Fibroblast of lung (primary cell): ENCODE data around the gene RSPH1. TPM values are rescaled to one million over a fixed set of nuclear protein-coding genes. Genes with fewer than 3 reads are reported as not detected.
A peak's percentile ranks its signal among the peaks of the same experiment; 100 is the strongest.

Experiments used
- DNase-seq, 2 donors: peaks; one replicate each; pipeline versions ENCODE4 v3.0.0 to v3.0.0-alpha.2; 2010; ENCODE audit warnings: low read depth in 2 of 2
- H2AFZ ChIP-seq: 2 replicates; pipeline ENCODE4 v1.5.1; 2012; ENCODE audit warnings: low read length, control low read depth, inconsistent platforms
- H3K27ac ChIP-seq: 2 replicates; pipeline ENCODE4 v1.5.1; 2011; ENCODE audit warnings: low read length, control low read depth; ENCODE audit not compliant: insufficient read depth
- H3K27me3 ChIP-seq: 2 replicates; pipeline ENCODE4 v1.5.1; 2011; ENCODE audit warnings: mild to moderate bottlenecking, low read length; ENCODE audit not compliant: control insufficient read depth, insufficient read depth
- H3K36me3 ChIP-seq: 2 replicates; pipeline ENCODE4 v1.5.1; 2011; ENCODE audit warnings: low read length; ENCODE audit not compliant: control insufficient read depth, insufficient read depth
- H3K4me1 ChIP-seq: 2 replicates; pipeline ENCODE4 v1.5.1; 2011; ENCODE audit warnings: low read length; ENCODE audit not compliant: control insufficient read depth, insufficient read depth; ENCODE audit errors: extremely low read depth
- H3K4me2 ChIP-seq: 2 replicates; pipeline ENCODE4 v1.5.1; 2011; ENCODE audit warnings: low read length, control low read depth; ENCODE audit not compliant: insufficient read depth; ENCODE audit errors: extremely low read depth
- H3K4me3 ChIP-seq, 4 experiments: fragments of 200-600 bp in 1 of 4; sonication (generic) in 1 of 4; replicated peaks in 1 of 4; 2 replicates each; pipeline ENCODE4 v1.5.1; 2011 to 2016; ENCODE audit warnings: low read length in 4 of 4, low read depth in 3 of 4, mild to moderate bottlenecking in 3 of 4, control low read depth in 2 of 4, inconsistent platforms in 1 of 4, mixed read lengths in 1 of 4; ENCODE audit not compliant: insufficient read depth in 1 of 4; ENCODE audit errors: control extremely low read depth in 1 of 4
- H3K79me2 ChIP-seq: 2 replicates; pipeline ENCODE4 v1.5.1; 2012; ENCODE audit warnings: mild to moderate bottlenecking, low read length, inconsistent platforms; ENCODE audit not compliant: control insufficient read depth, insufficient read depth
- H3K9ac ChIP-seq: 2 replicates; pipeline ENCODE4 v1.5.1; 2011; ENCODE audit warnings: mild to moderate bottlenecking, low read length, control low read depth; ENCODE audit not compliant: insufficient read depth
- H3K9me3 ChIP-seq: 2 replicates; pipeline ENCODE4 v1.5.1; 2012; ENCODE audit warnings: low read depth, low read length; ENCODE audit not compliant: control insufficient read depth, insufficient read depth
- H4K20me1 ChIP-seq: 2 replicates; pipeline ENCODE4 v1.5.1; 2011; ENCODE audit warnings: low read length; ENCODE audit not compliant: control insufficient read depth, insufficient read depth; ENCODE audit errors: extremely low read depth
- CTCF ChIP-seq, 2 donors: IDR thresholded peaks in 1 of 2; conservative IDR thresholded peaks in 1 of 2; 1 replicate in 1 of 2; 2 replicates in 1 of 2; pipeline ENCODE4 v1.5.1; 2011 to 2012; ENCODE audit warnings: low read length in 2 of 2, control low read depth in 1 of 2, inconsistent platforms in 1 of 2, low read depth in 1 of 2, mild to moderate bottlenecking in 1 of 2
- EZH2 ChIP-seq: IDR thresholded peaks from 2 replicates; pipeline ENCODE4 v1.5.1; 2012; ENCODE audit warnings: low read length, control low read depth, mild to moderate bottlenecking; ENCODE audit errors: missing control alignments
- polyA plus RNA-seq, 2 donors: library from polyadenylated mRNA; depleted of rRNA in 1 of 2; stranded (reverse) in 1 of 2; unstranded in 1 of 2; fragments of >200 nt; gene quantifications; 2 replicates each; pipeline ENCODE4 v1.2.1, GENCODE V29; 2011 to 2012; ENCODE audit warnings: missing spikeins in 1 of 2
- total RNA-seq: library from RNA; depleted of rRNA; stranded (reverse); fragments of >200 nt; gene quantifications from 2 replicates; pipeline ENCODE4 v1.2.1, GENCODE V29; 2014

Gene RSPH1
- total and polyA plus RNA-seq, 2 donors (not counting 1 experiment from before 2014, with no cell fraction given) = not detected

GRCh38 chr21:42530167-42530518, 34.1 kb upstream of the RSPH1 start:
- no peaks in the 10 kb centered on the region for H3K36me3 ChIP-seq

GRCh38 chr21:42527489-42528158, 31.6 kb upstream of the RSPH1 start:
- DNase-seq = no peak
- Histone ChIP-seq H4K20me1 (no peaks in the 10 kb centered on the region), H3K36me3 (no peaks in the 10 kb centered on the region), H3K9me3 (no peaks in the 10 kb centered on the region), H2AFZ (peak overlapping the region; percentile 77), H3K4me3 (peak overlapping the region in 2 of 4 experiments; percentile 12 to 19), H3K9ac (no peak overlapping the region), H3K4me2 (peak overlapping the region; percentile 54), H3K27ac (no peak overlapping the region), H3K4me1 (peaks cover 7% of the 10 kb centered on the region), H3K27me3 (no peaks in the 10 kb centered on the region), H3K79me2 (no peaks in the 10 kb centered on the region)
- no peak for TF ChIP-seq CTCF (conservative IDR thresholded peaks at IDR 0.05 in 1 of 2, IDR thresholded peaks at IDR 0.05 in 1 of 2; ENCODE audit: low read depth in 1 of 2, low read length in 2 of 2)
- no peak for TF ChIP-seq EZH2

More at GRCh38 chr21:42530167-42530518, 34.1 kb upstream of the RSPH1 start:
- DNase-seq = no peak
- no peak for TF ChIP-seq EZH2
- TF ChIP-seq CTCF (conservative IDR thresholded peaks at IDR 0.05 in 1 of 2, IDR thresholded peaks at IDR 0.05 in 1 of 2; ENCODE audit: low read depth in 1 of 2, low read length in 2 of 2) = no peak
- Histone ChIP-seq H3K4me1 (peaks cover under 1% of the 10 kb centered on the region), H3K9me3 (no peaks in the 10 kb centered on the region), H3K9ac (no peak overlapping the region), H2AFZ (no peak overlapping the region), H3K4me3 (no peak overlapping the region), H4K20me1 (no peaks in the 10 kb centered on the region), H3K27me3 (no peaks in the 10 kb centered on the region), H3K27ac (no peak overlapping the region), H3K4me2 (no peak overlapping the region), H3K79me2 (no peaks in the 10 kb centered on the region)

- Histone ChIP-seq H3K79me2 (no peaks in the 10 kb centered on the region), H3K36me3 (no peaks in the 10 kb centered on the region), H4K20me1 (no peaks in the 10 kb centered on the region), H3K9ac (no peak overlapping the region), H3K9me3 (no peaks in the 10 kb centered on the region), H2AFZ (no peak overlapping the region), H3K27ac (no peak overlapping the region), H3K27me3 (no peaks in the 10 kb centered on the region), H3K4me1 (peaks cover 7% of the 10 kb centered on the region), H3K4me2 (peak overlapping the region; percentile 54), H3K4me3 (no peak overlapping the region)
- TF ChIP-seq CTCF (conservative IDR thresholded peaks at IDR 0.05 in 1 of 2, IDR thresholded peaks at IDR 0.05 in 1 of 2; ENCODE audit: low read depth in 1 of 2, low read length in 2 of 2) (no peak), EZH2 (no peak)
- DNase-seq = no peak
Measured at GRCh38 chr21:42527127-42527488, 31.1 kb upstream of the RSPH1 start.
